HL-60 (cell line): Measurements from ENCODE around the gene RELN.

Experiments used
- DNase-seq, 2 experiments: peaks; one replicate each; pipeline ENCODE4 v3.0.0-alpha.2; 2010 to 2020; ENCODE audit warnings: low read depth in 1 of 2, low spot score in 1 of 2
- H3K27ac ChIP-seq: fragments of 250-450 bp; sonication (Bioruptor Pico); replicated peaks from 2 replicates; pipeline ENCODE4 v1.5.1; 2020; ENCODE audit warnings: mild to moderate bottlenecking, moderate library complexity
- H3K27me3 ChIP-seq: fragments of 250-450 bp; sonication (Bioruptor Pico); 2 replicates; pipeline ENCODE4 v1.5.1; 2021; ENCODE audit warnings: mild to moderate bottlenecking, moderate library complexity; ENCODE audit not compliant: insufficient read depth, poor library complexity, severe bottlenecking
- H3K4me3 ChIP-seq: replicated peaks from 2 replicates; pipeline ENCODE4 v1.5.1; 2011; ENCODE audit warnings: mild to moderate bottlenecking, control low read depth, low read length; ENCODE audit not compliant: insufficient read depth
- GABPA ChIP-seq: IDR thresholded peaks from 2 replicates; pipeline ENCODE4 v1.6.1; 2012; ENCODE audit warnings: low read depth
- POLR2AphosphoS5 ChIP-seq: IDR thresholded peaks from 2 replicates; pipeline ENCODE4 v1.6.1; 2012; ENCODE audit warnings: low read depth
- SPI1 ChIP-seq: IDR thresholded peaks from 2 replicates; pipeline ENCODE4 v1.6.1; 2012; ENCODE audit warnings: low read depth, mild to moderate bottlenecking, borderline replicate concordance
- TF ChIP-seq, protein P1 (sequence below): IDR thresholded peaks from one replicate; pipeline ENCODE4 v1.5.1; 2011; ENCODE audit warnings: low read length, control low read depth, inconsistent platforms; ENCODE audit not compliant: insufficient read depth
- TF ChIP-seq, protein P2 (sequence below): IDR thresholded peaks from 2 replicates; pipeline ENCODE4 v1.6.1; 2012; ENCODE audit warnings: low read depth; ENCODE audit not compliant: insufficient replicate concordance

The RELN gene

DNA sequence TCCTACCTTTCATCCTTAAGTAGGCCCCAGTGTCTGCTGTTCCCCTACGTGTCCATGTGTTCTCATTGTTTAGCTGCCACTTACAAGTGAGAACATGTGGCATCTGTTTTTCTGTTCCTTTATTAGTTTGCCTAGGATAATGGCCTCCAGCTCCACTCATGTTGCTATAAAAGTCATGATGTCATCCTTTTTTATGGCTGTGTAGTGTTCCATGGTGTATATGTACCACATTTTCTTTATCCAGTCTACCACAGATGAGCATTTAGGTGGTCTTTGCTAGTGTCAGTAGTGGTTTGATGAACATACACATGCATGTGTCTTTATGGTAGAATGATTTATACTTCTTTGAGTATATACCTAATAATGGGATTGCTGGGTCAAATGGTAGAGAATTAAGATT is 397.3 kb downstream of the RELN start:
- TF ChIP-seq, protein P1, sequence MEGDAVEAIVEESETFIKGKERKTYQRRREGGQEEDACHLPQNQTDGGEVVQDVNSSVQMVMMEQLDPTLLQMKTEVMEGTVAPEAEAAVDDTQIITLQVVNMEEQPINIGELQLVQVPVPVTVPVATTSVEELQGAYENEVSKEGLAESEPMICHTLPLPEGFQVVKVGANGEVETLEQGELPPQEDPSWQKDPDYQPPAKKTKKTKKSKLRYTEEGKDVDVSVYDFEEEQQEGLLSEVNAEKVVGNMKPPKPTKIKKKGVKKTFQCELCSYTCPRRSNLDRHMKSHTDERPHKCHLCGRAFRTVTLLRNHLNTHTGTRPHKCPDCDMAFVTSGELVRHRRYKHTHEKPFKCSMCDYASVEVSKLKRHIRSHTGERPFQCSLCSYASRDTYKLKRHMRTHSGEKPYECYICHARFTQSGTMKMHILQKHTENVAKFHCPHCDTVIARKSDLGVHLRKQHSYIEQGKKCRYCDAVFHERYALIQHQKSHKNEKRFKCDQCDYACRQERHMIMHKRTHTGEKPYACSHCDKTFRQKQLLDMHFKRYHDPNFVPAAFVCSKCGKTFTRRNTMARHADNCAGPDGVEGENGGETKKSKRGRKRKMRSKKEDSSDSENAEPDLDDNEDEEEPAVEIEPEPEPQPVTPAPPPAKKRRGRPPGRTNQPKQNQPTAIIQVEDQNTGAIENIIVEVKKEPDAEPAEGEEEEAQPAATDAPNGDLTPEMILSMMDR: no peak
- TF ChIP-seq GABPA: no peak
- TF ChIP-seq POLR2AphosphoS5: no peak
- TF ChIP-seq, protein P2, sequence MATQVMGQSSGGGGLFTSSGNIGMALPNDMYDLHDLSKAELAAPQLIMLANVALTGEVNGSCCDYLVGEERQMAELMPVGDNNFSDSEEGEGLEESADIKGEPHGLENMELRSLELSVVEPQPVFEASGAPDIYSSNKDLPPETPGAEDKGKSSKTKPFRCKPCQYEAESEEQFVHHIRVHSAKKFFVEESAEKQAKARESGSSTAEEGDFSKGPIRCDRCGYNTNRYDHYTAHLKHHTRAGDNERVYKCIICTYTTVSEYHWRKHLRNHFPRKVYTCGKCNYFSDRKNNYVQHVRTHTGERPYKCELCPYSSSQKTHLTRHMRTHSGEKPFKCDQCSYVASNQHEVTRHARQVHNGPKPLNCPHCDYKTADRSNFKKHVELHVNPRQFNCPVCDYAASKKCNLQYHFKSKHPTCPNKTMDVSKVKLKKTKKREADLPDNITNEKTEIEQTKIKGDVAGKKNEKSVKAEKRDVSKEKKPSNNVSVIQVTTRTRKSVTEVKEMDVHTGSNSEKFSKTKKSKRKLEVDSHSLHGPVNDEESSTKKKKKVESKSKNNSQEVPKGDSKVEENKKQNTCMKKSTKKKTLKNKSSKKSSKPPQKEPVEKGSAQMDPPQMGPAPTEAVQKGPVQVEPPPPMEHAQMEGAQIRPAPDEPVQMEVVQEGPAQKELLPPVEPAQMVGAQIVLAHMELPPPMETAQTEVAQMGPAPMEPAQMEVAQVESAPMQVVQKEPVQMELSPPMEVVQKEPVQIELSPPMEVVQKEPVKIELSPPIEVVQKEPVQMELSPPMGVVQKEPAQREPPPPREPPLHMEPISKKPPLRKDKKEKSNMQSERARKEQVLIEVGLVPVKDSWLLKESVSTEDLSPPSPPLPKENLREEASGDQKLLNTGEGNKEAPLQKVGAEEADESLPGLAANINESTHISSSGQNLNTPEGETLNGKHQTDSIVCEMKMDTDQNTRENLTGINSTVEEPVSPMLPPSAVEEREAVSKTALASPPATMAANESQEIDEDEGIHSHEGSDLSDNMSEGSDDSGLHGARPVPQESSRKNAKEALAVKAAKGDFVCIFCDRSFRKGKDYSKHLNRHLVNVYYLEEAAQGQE: no peak
- TF ChIP-seq SPI1: no peak
- no peaks in the 10 kb centered on the region for H3K27me3 ChIP-seq
- no peak overlapping the region for H3K27ac ChIP-seq
- H3K4me3 ChIP-seq: no peak overlapping the region
- DNase-seq: no peak

GRCh38 chr7:103580031-103580430 is 409.4 kb downstream of the RELN start:
- TF ChIP-seq, protein P2: no peak
- TF ChIP-seq POLR2AphosphoS5: no peak
- TF ChIP-seq GABPA: no peak
- no peak for TF ChIP-seq SPI1
- TF ChIP-seq, protein P1: no peak
- Histone ChIP-seq H3K27ac (no peak overlapping the region), H3K27me3 (peaks cover 3% of the 10 kb centered on the region), H3K4me3 (no peak overlapping the region)
- no peak for DNase-seq

GRCh38 chr7:103577059-103577458 is 412.4 kb downstream of the RELN start:
- TF ChIP-seq GABPA (no peak), POLR2AphosphoS5 (no peak), SPI1 (no peak)
- TF ChIP-seq, protein P1: no peak
- TF ChIP-seq, protein P2: no peak
- Histone ChIP-seq H3K27ac (no peak overlapping the region), H3K4me3 (no peak overlapping the region), H3K27me3 (no peaks in the 10 kb centered on the region)
- no peak for DNase-seq
